Fibroblast of pulmonary artery (primary cell): ENCODE results near the gene PHAF1.

Experiments
- DNase-seq: peaks from one replicate; pipeline ENCODE4 v3.0.0-alpha.2; 2010; ENCODE audit warnings: low read depth
- H3K4me3 ChIP-seq: replicated peaks from 2 replicates; pipeline ENCODE4 v1.5.1; 2011; ENCODE audit warnings: low read depth, mild to moderate bottlenecking, control low read depth, low read length, moderate library complexity
- TF ChIP-seq, protein P1 (sequence below): IDR thresholded peaks from 2 replicates; pipeline ENCODE4 v1.5.1; 2011; ENCODE audit warnings: mild to moderate bottlenecking, control low read depth, low read length, inconsistent platforms; ENCODE audit errors: missing control alignments

Gene PHAF1

DNA sequence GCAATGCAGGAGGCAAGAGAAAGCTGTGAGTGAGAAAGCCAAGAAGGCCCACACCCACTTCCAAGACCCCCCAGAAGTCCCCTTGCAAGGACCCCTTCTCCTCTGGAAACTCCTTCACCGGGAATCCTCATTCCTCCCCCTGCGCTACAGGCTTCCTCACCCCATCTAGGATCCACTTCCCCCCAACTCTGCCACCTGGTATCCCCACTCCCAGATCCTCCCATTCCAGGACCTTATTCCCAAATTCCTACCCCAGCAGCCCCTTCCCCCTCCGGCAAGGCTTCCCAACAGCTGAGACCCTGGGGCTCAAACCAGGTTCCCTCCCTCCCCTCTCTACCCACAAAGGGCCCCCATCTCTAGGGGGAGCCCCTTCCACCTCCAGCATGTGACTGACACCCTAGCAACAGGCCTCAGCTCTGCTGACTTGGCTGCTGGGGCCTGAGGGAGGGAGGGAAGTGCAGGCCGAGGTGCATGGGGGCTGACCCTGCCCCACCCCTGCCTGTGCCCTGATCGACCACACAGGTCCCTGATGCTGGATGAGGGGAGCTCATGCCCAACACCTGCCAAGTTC lies 56.9 kb downstream of the PHAF1 start:
- TF ChIP-seq, protein P1, sequence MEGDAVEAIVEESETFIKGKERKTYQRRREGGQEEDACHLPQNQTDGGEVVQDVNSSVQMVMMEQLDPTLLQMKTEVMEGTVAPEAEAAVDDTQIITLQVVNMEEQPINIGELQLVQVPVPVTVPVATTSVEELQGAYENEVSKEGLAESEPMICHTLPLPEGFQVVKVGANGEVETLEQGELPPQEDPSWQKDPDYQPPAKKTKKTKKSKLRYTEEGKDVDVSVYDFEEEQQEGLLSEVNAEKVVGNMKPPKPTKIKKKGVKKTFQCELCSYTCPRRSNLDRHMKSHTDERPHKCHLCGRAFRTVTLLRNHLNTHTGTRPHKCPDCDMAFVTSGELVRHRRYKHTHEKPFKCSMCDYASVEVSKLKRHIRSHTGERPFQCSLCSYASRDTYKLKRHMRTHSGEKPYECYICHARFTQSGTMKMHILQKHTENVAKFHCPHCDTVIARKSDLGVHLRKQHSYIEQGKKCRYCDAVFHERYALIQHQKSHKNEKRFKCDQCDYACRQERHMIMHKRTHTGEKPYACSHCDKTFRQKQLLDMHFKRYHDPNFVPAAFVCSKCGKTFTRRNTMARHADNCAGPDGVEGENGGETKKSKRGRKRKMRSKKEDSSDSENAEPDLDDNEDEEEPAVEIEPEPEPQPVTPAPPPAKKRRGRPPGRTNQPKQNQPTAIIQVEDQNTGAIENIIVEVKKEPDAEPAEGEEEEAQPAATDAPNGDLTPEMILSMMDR, result no peak
- no peak for DNase-seq
- H3K4me3 ChIP-seq, result no peak overlapping the region

DNA sequence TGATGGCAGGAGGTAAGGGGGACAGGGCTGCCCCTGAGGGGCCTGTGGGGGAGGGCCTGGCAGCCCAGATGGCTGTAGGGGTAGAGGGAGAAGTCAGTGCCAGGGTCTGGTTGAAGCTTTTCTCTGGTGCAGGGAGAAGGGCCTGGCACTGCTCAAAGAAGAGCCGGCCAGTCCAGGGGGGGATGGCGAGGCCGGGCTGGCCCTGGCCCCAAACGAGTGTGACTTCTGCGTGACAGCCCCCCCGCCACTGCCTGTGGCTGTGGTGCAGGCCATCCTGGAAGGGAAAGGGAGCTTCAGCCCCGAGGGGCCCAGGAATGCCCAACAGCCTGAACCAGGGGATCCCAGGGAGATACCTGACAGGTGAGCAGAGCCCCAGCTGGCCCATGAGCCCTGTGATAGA lies 57.8 kb downstream of the PHAF1 start:
- TF ChIP-seq, protein P1, result no peak

DNA sequence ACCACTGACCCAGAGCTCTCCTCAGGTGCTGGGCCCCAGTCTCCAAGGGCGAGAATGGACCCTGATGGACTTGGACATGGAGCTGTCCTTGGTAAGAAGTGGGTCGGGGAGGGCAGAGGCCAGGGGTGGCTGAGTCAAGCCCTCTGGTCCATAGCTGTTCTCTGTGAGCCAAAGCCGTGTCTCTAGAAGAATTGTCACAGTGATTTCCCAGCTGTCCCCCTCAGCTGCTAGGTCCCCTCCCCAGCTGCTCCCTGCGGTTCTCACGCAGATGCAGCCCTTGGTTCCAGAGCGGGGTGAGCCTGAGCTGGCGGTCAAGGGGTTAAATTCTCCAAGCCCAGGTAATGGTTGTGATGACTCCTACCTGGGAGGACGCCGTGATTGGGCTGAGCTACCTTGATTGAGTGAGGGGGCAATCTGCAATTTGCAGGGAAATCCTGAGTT lies 59.3 kb downstream of the PHAF1 start:
- DNase-seq, result no peak
- TF ChIP-seq, protein P1, result no peak
- H3K4me3 ChIP-seq, result no peak overlapping the region

More for the DNA sequence above, 57.8 kb downstream of the PHAF1 start:
- H3K4me3 ChIP-seq, result no peak overlapping the region
- DNase-seq, result no peak

DNA sequence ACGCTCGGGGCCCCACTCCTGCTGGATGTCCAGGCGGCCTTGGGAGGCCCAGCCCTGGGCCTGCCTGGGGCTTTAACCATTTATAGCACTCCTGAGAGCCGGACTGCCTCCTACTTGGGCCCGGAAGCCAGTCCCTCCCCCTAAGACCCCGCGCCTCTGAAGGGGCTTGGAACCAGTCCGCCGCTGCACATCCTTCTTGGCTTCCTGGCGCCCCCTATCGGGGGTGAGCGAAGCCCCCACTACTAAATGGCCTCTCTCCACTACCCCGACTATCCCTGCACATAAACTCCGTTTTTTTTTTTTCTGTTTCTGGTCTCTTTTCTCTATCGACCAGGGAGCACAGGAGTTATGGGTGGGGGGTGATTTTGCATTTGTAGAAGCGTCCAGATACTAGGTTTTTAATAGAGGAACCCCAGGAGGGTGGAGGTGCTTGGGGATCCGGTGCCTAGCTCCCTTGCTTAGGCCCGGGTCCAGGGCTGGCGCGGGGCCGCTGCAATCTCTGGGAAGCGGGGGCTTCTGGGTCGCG lies 60.0 kb downstream of the PHAF1 start:
- DNase-seq, result no peak
- H3K4me3 ChIP-seq, result peak overlapping the region; percentile 55
- TF ChIP-seq, protein P1, result peak; percentile 65

DNA sequence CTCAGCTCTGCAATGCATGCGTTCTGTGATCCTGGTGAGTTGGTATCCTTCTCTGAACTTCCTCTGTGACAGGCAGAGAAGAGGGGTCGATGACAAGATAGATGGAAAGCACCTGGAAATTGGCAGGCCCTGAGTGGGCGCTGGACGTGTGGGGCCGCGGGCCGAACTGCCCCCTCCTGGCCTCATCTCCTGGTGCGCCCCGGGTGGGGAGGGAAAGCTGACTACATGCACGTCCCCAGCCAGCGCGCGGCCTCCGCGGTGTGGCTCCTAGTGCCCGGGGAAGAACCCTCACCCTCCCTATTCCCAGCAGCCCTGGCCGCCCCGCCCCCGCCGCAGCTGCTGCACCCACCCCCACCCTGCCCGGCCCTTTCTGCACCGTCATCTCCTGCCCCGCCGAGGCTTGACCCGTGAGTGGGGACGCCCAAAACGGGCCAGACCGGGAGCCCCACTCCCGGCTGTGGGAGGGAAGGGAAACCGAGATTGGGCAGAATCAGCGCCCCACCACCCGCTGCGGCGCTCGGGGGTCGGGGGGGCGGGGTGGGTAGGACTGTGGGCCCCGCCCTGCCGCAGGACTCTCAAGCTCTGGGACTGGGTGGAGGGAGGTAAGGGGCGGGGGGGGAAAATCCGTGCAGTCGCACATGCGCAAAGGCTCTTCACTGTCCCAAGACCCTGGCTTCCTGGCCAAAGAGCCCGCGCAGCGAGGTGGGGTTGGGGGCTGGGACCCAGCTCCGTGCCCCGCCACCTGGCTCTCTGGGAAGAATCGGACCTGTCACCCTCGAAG lies 60.6 kb downstream of the PHAF1 start, which contains the start of gene NOL3:
Gene NOL3, plus strand, starts transcription at position 371 of the 781 bp plus-strand sequence.
- H3K4me3 ChIP-seq, result peak within 1 kb of the TSS; percentile 55
- DNase-seq, result peak; percentile 86
- TF ChIP-seq, protein P1, result no peak

DNA sequence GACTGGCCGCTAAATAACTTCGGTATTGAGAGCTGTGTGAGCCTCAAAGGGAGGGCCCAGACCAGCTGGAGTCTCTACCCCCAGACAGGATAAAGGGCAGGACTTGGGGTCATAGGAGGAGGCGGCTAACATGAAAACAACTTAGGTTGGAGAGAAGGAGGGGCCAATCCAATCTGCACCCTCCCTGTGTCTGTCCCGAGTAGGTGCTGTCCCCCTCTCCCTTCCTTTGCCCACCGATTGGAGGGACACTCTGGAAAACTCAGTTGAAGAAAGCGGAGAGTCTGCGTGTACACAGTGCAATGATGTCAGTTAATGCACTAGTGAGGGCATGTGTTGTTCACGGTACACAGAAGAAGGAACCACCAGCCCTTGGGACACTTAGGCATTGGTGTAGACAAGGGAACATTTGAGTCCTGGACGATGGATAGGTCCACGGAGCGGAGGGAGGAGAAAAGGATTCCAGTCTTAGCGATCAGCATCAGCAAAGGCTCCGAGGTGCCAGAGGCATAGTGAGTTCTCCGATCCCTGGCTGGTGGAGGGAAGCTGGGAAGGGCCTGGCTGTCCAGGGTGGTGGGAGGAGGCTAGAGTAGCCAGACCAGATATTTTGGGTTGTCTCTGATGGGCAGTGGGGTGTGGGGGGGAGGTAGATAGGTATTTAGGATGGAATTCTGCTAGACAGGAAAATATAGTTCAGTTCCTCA lies 61.4 kb downstream of the PHAF1 start:
- no peak for DNase-seq
- TF ChIP-seq, protein P1, result no peak
- H3K4me3 ChIP-seq, result peak overlapping the region; percentile 55
